ENCODE data around the gene XIAP. TPM values are rescaled to one million over a fixed set of nuclear protein-coding genes. Genes with fewer than 3 reads are reported as not detected.

XIAP gene
- total and polyA plus RNA-seq, 9 of the 15 experiments (the other 6 are each of a cell fraction or from before 2014, with no cell fraction given), result 5.7 to 40.5 (median 19.8) TPM

DNA sequence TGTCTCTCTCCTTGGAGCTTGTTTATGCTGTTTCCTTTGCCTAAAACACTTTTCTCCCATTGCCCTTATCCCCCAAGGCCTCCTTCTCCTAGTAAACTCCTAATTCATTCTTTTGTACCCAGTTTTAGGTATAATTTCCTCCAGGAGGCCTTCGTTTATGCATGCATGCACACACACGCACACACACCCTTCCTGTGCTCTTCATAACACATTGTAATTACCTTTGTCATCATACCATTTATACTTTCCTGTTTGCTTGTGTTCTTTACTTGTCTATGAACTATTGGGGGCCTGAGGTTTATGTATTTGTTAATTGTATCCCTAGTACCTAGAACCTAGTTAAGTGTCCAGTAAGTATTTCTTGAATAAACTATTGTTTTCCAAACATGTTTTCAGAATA is 45.5 kb downstream of the XIAP start:
- peaks cover 0 to 2% of the 10 kb centered on the region in 2 experiments; a peak in 1 of 5 replicates for H3K4me1 ChIP-seq (replicated peaks in 1 of 2; ENCODE audit: control insufficient read depth in 2 of 2, insufficient read depth in 2 of 2, low read length in 2 of 2)
- H3K27ac ChIP-seq (ENCODE audit: extremely low read depth, low read depth, low read length), result no peak overlapping the region
- no peak overlapping the region for H2AFZ ChIP-seq (ENCODE audit: low read depth, low read length)
- intact Hi-C loops (cut with micrococcal nuclease) (no loop called here), in situ Hi-C loops (cut with MboI) (no loop called here)
- no peaks in the 10 kb centered on the region for H3K27me3 ChIP-seq (ENCODE audit: control insufficient read depth in 2 of 2, insufficient read depth in 2 of 2, low read length in 2 of 2)
- no peaks in the 10 kb centered on the region for H3K9me3 ChIP-seq (replicated peaks; ENCODE audit: control insufficient read depth, insufficient read depth, low read depth, low read length)
- H3K36me3 ChIP-seq (ENCODE audit: control insufficient read depth, insufficient read depth, low read length), result peaks cover 68% of the 10 kb centered on the region
- H3K4me2 ChIP-seq (ENCODE audit: insufficient read depth, low read length), result no peak overlapping the region
- FAIRE-seq, result no peak
- 78% methylated on average over 2 of the region's 2 CpGs for WGBS (ENCODE audit: insufficient coverage, low coverage, missing lambda C conversion rate)
- no peaks in the 10 kb centered on the region for H3K79me2 ChIP-seq (ENCODE audit: control insufficient read depth, insufficient read depth, low read length)
- no peak for ATAC-seq
- ChIA-PET POLR2A (no interaction called here), CTCF (ENCODE audit: low intra/inter-chr PET ratio) (no interaction called here)
- no peak overlapping the region for H3K4me3 ChIP-seq
- no peak overlapping the region for H3K9ac ChIP-seq (ENCODE audit: insufficient read depth in 1 of 2, low read depth in 2 of 2, low read length in 2 of 2)
- BruUV-seq (replicated peaks), result no TSS peak
- no peaks in the 10 kb centered on the region for H4K20me1 ChIP-seq (replicated peaks; ENCODE audit: control insufficient read depth, insufficient read depth, low read length)
- TF ChIP-seq NR3C1 (CRISPR knock-in tag; IDR thresholded peaks at IDR 0.05), result no peak
- TF ChIP-seq ZNF282 (CRISPR knock-in tag; IDR thresholded peaks at IDR 0.05), result no peak
- no peak for TF ChIP-seq TCFL5 (CRISPR knock-in tag; conservative IDR thresholded peaks at IDR 0.05)
- TF ChIP-seq STAG1 (CRISPR knock-in tag; IDR thresholded peaks at IDR 0.05; ENCODE audit: borderline replicate concordance), result no peak
- TF ChIP-seq FOXK2 (conservative IDR thresholded peaks at IDR 0.05 in 1 of 2, IDR thresholded peaks at IDR 0.05 in 1 of 2; ENCODE audit: low read depth in 2 of 2), result no peak
- TF ChIP-seq ZNF280B (CRISPR knock-in tag; IDR thresholded peaks at IDR 0.05), result no peak
- TF ChIP-seq NFIX (CRISPR knock-in tag; IDR thresholded peaks at IDR 0.05; ENCODE audit: low read depth), result no peak
- no peak for TF ChIP-seq ATF1 (CRISPR knock-in tag; IDR thresholded peaks at IDR 0.05)
- TF ChIP-seq ATF1 (tag; IDR thresholded peaks at IDR 0.05), result no peak
- TF ChIP-seq SMC3 (conservative IDR thresholded peaks at IDR 0.05; ENCODE audit: insufficient read depth, low read depth, low read length), result no peak
- TF ChIP-seq ZNF79 (CRISPR knock-in tag; IDR thresholded peaks at IDR 0.05; ENCODE audit: low read depth), result no peak
- no peaks in the 10 kb centered on the region for H3K9me1 ChIP-seq (ENCODE audit: control insufficient read depth, insufficient read depth, low read length)
- no peak for DNase-seq (ENCODE audit: extremely low read depth in 1 of 4, low spot score in 3 of 4)
